Colon (tissue), 2 donors: Measurements from ENCODE around the gene FOXP1.

ENCODE experiments used
- FAIRE-seq: peaks from 2 replicates; lab custom pipeline; 2012; peaks lifted over from hg19 to GRCh38; lab: Jason Lieb, UNC
- donor health status: control.
- donor health status: control.

The FOXP1 gene

DNA sequence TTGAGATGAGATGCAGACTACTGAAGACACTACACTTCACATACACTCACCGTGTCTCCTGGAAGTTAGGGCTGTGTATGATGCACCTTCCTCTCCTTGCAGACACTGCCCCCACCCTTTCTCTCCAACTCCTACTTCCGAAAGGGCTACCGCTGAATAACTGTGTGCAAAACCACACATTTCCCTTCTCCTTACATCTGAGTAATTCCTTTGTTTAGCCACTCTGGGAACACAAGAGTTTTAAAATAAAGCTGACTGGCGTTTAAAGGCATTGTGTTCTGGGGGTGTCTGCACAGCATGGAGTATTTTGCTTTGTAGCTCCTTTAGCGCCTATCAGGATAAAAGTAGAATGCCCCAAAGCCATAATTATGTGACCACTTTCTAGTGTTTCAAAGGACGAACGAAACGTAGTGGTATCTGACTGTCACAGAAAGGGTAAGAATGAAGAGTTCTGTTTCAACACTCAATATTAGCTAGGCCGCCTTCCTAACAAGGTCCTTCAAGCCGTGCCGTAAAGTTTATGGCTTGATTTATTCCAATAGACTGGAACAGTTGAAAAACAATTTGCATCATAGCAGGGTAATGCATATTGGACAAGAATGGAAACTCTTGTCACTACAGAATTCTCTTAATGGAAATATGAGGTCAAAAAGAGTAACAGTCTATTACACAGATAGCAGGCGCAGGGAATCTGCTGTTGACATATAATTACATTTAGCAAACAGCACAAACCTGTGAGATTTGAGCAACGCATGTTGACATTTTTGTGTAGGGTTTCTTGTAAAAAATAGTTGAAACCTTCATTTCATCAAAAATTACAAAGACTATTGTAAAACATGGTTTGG, 619.9 kb downstream of the FOXP1 start:
- no peak for FAIRE-seq

GRCh38 chr3:70959506-70960291, 623.8 kb downstream of the FOXP1 start:
- FAIRE-seq, result no peak

DNA sequence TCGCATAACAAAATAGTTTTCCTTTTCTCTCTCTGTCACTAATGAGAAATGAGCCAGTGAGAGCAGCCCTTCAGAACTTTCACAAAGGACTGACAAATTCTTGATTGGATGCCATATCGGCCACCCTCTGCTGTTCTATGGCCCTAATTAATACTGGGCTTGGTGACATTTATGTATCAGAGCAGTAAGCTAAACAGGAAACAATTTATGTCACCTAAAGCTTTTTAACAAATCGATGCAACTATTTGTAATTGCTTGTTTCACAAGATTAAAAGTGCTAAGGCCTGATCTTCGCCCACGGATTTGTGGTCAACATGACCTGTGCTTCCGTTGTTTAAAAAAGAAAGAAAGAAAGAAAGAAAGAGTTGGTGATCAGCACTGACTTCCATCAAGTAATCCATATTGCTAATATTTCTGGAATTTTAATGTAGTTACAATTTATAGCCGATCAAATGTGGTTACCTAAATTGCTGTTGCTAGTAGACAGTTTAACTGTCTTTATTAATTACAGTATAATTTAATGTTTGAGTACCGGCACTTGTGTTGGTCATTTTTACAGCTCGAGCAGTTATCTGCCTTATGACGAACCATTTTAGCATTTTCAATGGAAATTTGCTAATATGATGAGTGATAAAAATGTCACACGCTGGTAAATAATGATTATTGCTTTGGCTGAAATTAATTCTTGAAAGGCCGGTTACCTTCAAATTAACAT, 631.3 kb downstream of the FOXP1 start:
- FAIRE-seq, result no peak

GRCh38 chr3:70951316-70951715, 632.2 kb downstream of the FOXP1 start:
- FAIRE-seq, result no peak

- FAIRE-seq, result no peak
Observed at GRCh38 chr3:70947579-70947978, 635.9 kb downstream of the FOXP1 start.

DNA sequence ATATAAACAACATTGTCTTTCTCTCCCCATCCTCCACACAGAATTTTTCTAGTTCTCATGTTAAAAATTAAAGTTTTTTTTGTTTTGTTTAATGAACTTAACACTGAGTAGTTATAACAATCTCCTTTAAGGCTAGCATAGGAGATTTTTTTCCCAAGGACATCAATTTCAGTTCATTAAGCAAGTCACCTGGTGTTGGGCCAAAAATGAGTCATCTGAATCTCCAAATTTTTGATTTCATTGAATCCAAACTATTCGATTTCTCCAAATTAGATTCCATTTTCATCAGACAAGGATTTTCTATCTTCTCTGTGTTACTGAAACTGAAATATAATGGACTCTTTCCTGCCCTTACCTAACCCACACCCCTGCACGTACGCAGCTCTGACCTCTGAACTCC, 639.6 kb downstream of the FOXP1 start:
- no peak for FAIRE-seq

- FAIRE-seq, result no peak
Observed at GRCh38 chr3:70933105-70933810, 650.3 kb downstream of the FOXP1 start.

GRCh38 chr3:70930066-70930465, 653.5 kb downstream of the FOXP1 start:
- no peak for FAIRE-seq

DNA sequence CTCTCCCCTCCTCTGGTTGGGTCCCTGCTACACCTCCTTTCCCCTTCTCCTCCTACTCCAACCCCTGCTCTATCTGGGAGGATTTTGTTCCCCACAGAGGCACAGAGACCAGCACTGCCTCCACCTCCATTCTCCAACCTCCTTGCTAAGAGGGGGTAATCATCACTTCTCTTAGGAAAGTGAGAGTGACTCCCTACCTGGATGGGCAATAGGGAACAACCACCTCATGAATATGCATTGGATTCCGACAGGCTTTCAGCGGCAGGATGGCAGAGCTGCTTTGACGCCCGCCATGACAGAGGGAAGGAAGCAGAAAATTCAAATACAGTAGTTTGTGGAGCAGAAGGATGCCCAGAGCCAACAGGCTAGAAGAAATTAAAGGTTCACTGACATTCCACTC, 656.3 kb downstream of the FOXP1 start:
- FAIRE-seq, result no peak

DNA sequence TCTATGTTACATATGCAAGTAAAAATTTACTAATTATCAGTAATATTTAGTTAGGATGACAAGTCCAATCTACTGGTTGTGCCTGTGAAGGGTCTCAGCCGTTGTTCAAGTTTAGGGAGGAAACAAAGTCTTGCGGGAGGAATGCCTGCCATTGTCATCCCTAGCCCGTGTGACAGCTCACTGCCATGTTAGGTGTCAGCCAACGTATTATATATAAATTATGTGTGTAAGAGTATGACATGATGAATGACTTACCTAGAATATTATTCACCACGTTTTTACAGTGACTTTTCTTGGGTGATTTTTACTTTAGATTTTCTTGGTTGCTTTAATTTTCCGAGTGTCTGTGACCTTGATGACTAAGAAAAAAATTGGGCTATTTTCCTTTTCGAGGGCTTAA, 656.7 kb downstream of the FOXP1 start:
- no peak for FAIRE-seq

DNA sequence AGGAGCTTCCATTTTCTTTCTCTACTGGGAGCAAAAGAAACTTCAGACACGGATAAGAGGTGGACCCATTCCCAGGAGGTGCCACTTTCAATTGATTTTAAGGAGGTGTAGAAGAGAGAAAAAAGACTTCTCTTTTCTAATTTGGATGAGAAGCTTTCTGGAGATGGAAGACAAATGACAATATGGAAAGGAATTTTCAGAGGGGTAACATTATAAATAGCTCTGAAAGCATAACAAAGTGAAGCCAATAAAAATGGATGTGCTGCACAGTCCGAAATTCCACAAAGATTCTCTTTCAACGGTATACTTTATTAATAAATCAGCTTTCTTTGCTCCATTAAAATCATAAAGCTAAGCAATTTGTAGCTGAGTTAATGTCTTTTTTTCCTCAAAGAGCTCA, 663.9 kb downstream of the FOXP1 start:
- FAIRE-seq, result no peak

DNA sequence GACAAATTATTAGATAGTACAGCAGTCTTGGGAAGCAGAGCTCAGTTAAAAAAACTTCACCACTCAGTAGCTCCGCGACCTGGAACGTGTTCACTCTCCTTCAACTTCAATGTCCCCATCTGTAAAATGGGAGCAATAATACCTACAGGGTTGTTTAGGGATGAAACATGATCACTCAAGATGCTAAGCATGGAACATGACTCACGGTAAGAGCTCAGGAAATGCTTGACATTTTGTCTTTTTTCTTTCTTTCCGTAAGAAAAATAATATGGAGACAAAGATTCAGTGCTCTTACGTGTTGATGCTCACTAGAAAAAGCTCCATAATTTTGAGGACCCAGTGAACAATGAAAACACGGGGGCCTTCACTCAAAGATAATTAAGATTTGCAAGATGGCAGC, 664.4 kb downstream of the FOXP1 start:
- FAIRE-seq, result no peak

GRCh38 chr3:70916375-70917055, 667.0 kb downstream of the FOXP1 start:
- FAIRE-seq, result no peak

- FAIRE-seq, result no peak
Observed at GRCh38 chr3:70914862-70915261, 668.7 kb downstream of the FOXP1 start.

GRCh38 chr3:70911719-70912118, 671.8 kb downstream of the FOXP1 start:
- FAIRE-seq, result no peak

DNA sequence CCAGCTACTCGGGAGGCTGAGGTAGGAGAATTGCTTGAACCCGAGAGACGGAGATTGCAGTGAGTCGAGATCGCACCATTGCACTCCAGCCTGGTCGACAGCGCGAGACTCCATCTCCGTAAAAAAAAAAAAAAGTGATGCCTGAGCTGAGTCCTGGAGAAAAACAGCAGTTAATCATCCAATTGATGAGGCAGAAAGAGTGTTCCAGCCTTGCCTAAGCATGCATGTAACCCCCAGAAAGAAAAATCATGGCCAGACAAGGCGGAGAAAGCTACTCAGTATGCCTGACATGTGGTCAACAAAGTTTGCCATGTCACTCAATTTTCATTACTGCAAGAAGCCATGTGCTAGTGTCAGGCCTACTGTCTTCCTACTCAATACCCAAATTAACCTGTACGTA, 678.0 kb downstream of the FOXP1 start:
- FAIRE-seq, result no peak
